ENCODE data around the gene CTPS1.

CTPS1 gene

DNA sequence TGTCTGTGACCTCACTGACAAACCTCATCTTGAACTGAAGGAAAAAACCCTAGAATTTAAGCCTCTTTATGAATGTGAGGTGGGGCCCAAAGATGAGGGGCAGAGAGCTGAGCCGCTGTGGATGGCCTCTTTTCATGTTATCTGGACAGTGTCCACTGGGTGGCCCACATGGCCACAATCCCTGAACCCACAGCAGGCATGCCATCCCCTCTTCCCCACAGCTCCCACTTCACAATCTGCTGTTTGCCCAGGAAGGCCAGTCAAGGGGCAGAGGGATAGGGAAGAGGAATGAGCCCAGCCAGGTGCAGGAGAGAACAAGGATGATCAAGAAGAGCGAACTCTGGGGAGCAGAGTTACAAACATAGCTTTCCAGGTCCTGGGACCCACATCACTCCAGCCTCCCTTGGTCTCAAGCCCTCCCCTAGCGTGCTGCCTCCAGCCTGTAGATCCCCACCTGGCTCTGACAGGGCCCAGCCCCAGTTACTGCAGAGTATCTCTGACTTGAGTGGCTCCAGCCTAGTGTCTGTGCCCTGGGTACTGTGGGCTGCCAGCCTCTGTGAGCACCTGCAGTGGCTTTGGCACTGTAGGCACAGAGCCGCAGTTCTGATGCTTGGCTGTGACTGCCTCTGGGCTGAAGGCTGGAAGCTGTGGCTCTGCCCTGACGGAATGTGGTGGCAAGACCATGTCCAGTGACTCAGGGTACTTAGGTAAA, 43.9 kb downstream of the CTPS1 start:
- DNase-seq: no peak

DNA sequence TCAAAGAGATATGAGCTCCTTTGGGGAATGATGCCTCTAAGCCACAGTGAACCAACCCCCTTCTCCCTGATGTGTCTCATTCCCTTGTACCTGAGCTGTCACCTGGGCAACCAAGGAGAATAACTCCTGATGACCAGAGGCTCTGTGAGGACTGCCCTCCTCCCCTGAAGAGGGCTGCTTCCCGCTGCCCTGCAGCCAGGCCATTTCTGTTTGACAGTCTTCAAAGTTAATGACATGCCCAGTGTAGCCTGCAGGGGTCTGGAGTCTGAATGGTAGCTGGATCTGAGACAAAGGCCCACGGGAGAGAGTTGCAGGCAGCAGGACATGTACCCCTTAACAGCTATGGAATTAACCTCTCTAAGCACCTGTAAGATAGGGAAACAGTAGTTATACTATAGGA, 45.5 kb downstream of the CTPS1 start:
- no peak for DNase-seq

DNA sequence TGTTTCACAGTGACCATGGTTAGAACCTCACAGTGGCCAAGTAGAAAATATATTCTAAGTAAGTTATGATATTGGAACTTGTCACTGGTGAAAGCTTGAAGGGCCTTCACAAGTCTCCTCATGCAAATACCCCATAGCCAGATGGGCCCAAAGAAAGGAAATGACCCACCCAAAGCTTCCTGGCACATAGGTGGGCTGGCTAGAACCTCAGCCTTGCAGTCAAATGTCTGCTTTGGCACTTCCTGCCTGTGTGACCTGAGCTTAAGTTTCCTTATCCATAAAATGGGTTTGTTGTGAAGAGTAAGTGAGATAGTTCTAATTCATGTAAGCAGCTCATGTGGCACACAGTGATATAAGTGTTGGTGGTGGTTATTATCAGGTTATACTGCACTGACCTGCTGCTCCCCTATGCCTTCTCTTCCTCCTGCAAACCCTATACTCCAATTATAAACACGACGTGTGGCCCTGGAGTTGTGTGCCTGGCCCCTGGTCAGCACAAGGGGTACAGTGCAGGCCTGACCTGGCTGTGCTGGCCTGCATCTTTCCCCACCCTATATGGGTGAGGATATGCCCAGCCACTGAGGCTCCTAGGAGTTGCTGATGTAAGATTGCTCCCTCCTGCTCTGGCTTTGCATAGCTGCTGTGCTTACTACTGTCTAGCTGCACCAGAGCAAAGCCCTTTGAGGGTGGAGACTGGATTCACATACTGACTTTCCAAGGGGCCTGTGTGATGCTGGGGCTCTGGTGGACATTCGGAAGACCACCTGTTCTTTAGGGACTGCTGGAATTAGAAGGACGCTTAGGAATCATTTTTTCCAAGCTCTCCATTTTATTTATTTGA, 46.7 kb downstream of the CTPS1 start:
- DNase-seq: no peak

DNA sequence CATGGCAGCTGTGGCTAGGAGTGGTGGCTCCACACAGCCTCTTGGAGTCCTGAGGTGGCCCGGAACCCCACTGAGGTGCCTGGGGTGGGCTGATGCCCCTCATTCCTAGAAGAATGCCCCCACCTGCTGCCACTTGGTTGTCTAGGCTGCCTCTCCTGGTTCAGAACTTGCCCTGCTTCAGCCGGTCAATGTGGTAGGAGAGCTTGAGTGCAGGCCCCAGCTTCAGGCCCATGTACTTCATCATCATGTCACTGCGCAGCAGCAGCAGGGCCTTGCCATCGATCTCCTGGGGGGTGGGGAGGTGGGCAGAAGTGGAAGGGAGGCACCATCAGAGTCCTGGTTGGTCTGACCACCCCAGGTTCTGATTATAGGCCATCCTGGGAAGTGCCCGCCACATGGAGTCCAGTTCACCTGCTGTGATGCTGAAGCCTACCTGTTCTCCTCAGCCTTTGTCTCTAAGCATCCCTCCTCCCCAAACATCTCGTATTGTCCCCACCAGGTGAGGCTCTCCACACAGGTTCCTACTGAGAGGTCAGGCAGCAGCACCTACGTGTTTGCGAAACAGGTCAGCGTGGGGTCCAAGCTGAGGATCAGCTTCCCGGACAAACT, 48.6 kb downstream of the CTPS1 start:
- DNase-seq: no peak

DNA sequence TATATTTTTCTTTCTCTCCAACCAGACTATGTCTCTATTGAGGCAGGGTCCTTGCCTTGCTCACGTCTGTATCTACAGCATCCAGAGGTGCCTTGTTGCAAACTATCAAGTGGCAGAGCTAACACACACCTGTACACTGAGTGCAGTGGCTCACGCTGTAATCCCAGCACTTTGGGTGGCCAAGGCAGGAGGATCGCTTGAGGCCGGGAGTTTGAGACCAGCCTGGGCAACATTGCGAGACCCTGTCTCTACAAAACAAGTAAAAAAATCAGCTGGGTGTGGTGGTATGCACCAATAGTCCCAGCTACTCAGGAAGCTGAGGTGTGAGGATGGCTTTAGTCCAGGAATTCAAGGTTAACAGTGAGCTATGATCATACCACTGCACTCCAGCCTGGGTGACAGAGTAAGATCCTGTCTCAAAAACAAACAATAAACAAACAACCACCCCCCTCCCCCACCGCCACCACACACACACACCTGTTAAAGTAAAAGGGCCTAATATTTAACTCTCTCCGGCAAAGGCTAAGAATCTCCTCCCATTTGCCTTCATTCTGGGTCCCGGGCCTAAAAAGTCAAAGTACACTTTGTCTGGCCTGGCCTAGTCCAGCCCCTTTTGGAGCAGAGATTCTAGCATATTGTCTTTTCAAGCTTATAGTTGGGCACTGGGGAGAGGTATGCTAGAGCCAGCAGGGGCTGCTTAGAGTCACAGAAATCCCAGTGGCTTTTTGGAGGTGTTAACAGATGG, 51.5 kb downstream of the CTPS1 start:
- DNase-seq: no peak

DNA sequence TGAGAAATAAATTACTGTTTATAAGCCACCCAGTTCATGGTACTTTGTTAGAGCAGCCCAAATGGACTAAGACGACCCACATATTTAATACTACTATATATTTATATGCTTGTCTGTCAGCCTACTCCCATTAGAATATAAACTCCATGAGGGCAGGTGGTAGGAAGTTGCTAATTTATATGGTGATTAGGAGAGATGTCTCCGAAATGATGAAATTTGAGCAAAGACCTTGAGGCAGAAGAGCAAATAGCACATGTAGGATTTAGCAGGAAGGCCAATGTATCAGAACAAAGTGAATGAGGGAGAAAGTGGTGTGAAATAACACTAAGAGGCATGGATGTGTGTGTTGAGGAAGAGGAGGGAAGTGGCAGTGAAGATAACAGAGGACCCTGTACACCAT, 52.7 kb downstream of the CTPS1 start:
- DNase-seq: no peak

DNA sequence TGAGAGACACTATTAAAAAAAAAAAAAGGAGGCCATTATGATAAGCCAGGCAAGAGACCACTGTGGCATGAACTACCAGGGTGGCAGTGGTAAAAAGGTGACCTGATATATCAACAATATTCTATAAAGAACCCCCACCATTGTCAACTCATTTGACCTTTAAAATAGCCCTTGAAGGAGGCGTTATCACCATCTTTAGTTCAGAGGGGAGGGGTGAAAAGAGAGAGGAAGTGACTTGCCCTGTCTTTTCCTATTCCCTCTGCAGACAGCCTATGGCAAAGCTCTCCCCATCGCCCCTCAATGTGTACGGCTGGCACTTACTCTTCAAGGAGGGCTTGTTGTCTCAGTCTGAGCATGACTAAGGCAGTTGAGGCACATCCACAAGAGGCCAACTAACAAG, 53.8 kb downstream of the CTPS1 start:
- no peak for DNase-seq

DNA sequence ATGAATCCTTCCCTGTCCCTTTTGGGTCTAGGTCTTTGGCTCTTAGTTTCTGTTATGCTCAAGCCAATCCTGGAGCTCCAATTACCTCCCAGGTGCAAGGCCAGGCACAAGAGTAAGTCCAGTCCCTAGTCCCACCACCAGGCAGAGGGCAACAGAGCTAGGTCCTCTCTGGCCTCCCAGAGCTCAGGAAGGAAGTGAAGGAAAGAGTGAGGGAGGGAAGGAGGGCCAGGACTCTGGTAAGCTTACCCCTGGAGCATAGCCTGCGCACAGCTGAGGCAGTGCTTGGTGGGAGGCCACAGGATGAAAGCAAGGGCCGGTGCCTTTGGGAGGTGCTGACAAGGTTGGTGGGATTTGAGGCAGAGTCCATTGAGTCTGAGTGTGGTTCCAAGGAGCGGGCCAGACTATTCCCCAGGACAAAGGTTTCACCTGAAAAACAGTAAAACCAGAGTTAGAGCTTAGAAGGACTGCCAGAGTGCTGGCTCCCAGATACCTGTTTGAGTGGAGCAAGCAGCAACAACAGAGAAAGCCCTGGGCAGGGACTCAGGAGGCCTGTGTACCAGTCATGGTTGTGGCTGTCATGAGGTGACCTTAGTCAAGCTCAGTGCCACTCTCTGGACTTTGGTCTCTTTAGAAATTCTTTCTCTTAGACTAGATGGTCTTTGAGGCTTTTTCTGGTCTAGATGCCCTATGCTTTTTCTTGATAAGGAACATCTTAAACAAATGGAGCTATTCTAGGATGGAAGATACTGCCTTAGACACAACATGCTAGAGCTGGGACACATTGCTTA, 57.8 kb downstream of the CTPS1 start:
- DNase-seq: no peak

DNA sequence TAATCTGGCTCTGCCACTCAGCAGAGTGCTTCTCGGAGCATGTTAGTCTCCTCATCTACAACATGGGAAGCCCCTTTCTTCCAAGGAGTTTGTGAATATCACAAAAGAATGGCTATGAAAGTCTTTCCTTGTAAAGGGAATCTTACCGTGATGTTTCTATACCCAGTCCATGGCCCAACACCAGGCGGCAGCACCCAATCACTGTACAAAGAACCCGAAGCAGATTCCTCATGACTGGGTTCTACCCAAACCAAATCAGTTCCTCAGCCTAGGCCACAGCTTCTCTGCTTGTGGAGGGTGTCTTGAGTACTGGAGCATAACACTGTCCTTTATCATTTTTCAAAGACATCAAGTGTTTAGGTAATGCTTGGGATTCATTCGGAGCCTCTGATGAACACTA, 58.6 kb downstream of the CTPS1 start:
- DNase-seq: no peak

DNA sequence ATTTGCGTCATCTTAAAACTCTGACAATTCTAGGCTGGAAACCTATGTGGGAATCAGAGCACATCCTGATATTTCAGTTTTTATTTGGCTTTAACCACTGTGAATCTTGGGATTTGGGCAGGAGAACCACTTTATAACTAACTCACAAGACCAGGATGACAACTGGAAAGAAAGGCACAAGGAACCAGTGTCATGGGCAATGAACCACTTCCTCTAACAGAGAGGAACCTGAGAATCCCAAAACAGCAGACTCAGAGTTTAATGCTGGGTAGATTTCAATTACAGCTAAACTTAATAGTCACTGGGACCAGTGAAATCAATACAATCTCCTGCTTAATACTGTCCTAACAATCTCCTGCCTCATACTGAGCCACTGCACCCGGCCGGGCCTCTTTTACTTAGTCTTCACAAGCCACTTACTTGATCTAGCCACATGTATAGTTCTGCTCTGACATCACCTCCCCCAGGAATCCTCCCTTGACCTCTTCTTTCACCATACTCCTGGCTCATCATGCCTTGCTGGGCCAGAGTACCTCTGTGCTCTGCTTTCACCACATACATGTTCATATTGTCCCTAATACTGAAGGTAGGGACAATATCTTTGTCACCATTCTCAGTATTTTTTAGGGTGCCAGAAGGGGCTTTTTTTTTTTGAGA, 62.2 kb downstream of the CTPS1 start:
- no peak for DNase-seq

DNA sequence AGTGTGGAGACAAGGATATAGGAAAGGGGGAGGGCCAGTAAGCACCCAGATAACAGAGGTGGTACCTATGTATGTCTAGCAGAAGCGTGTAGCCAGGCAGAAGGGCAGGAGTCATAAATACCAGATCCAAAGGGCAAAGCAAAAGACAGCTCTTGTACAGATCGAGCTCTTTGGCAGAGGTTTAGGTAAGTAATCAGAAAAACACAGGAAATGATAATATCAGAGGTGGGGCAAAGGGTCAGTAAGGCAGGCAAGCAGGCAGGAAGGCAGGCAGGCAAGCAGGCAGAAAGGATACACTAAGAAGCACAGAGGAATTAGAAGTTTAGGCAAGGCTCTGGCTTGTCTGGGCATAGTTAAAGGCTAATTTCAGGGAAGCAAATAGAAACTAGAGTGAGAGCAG, 64.7 kb downstream of the CTPS1 start:
- DNase-seq: no peak

DNA sequence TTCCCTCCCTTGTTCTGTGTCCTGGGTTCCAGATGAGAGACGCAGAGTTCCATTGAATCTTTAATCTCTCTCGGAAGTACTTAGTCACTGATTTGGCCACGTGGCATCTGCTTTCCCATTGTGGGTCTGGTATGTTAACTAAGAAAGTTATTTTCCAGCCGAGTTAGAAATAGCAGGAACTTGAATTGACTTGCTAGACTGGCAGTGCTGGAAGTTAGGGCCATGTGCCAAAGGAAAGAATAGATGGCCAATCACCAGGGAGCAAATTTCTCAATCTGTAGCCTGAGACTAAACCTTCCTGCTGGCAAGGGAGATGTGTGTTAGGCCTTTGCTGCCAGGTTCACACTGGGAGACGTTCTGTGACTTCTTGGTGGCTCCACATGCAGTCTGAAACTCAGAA, 66.2 kb downstream of the CTPS1 start:
- DNase-seq: no peak

DNA sequence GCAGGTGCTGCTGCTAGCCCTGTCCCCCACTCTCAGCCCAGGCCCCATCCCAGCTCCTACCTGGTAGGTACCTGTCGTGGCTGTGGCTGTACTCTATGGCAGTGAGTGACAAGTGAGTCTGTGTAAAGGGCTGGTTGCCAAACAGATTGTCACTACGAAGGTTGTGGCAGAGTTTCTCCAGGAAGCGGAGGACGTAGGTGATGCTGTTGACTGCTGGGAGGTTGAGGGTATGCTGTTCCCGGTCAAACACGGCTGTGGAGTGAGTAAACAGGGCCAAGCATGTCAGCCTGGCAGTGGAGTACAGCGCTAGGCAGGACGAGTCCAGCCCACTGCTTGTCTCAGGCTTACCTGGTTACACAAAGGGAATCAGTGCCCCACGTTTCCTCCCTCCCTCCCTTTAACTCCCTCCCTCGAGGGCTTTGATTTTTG, 66.9 kb downstream of the CTPS1 start:
- DNase-seq: no peak

DNA sequence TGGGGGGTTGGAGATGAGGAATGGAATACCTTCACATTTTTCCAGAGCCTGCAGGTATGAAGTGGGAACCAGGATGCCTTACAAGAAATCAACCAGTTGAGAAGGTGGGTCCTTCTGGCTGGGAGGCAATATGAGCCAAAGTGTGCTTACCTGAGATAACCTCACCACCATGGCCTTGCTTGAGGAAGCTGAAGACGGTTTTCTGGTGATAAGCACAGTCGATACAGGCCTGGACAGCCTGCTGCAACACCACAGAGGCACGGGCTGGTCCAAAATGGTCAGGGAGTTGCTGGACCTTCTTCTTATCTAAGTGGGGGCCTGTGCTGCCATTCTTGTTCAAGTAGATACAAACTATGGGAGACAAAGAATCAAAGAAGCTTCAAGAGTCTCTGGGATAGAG, 69.0 kb downstream of the CTPS1 start:
- DNase-seq: no peak

DNA sequence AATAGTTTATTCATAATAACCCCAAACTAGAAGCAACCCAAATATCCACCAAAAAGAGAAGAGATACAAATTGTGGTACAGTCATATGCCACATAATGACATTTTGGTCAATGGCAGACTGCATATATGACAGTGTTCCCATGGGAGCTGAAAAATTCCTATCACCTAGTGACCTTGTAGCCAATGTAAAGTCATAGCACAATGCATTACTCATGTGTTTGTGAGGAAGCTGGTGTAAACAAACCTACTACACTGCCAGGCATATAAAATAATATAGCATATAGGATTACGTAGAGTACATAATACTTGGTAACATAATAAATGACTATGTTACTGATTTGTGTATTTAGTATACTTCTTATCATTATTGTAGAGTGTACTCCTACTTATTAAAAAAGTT, 71.5 kb downstream of the CTPS1 start:
- DNase-seq: no peak

DNA sequence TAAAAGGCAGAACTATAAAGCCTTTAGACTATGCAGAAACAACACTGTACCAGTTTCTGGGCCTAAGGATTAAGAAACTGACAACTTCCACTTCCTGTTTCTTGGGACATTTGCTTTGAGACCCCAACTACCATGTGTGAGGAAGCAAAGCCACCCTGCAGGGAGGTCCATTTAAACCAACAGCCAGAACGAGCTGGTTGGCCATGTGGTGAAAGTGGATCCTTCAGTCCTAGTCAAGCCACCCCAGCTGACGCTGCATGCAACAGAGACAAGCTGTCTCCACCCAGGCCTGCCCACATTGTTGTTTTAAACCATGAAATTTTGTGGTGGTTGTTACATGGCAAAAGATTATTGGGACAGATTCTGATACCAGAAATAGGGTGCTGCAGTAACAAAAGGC, 73.8 kb downstream of the CTPS1 start:
- DNase-seq: no peak

DNA sequence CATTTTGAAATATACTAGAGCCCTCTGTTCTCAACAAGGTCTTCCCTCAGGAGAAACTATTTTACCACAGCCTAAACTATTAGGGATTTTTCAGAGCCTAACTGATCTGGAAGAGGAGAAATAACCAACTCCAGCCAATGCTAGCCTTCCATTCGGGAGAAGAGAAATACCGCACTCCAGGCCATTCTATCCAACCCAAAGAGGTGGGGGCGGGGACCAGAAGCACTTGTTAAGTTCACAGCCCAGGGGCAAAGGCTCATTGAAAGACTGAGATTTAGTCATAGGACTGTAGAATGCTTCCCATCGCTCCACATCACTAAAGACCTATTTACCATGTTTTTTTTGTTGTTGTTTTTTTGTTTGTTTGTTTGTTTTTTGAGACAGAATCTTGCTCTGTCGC, 77.4 kb downstream of the CTPS1 start:
- DNase-seq: no peak

All from right kidney (tissue), 1 donor.